HG02981 (cell line): ENCODE measurements around the gene ZNF169.
"Not testable (repeated sequence)": the region's sequence is repeated elsewhere in the genome, so short reads cannot be mapped to it uniquely, and the experiment has no call there.

Experiments
- ATAC-seq: cut with Tn5 transposase; IDR thresholded peaks from one replicate; pipeline ENCODE4 v1.9.1; 2021; ENCODE audit warnings: mild to moderate bottlenecking, moderate library complexity; ENCODE audit not compliant: unreplicated experiment

ZNF169 gene

GRCh38 chr9:94259077-94259862 is at the start of gene ZNF169:
Gene ZNF169, plus strand, starts transcription at chr9:94259298. Its CDS starts 19,515 bp downstream, at chr9:94278813.
- ATAC-seq, result peak; percentile 100

DNA sequence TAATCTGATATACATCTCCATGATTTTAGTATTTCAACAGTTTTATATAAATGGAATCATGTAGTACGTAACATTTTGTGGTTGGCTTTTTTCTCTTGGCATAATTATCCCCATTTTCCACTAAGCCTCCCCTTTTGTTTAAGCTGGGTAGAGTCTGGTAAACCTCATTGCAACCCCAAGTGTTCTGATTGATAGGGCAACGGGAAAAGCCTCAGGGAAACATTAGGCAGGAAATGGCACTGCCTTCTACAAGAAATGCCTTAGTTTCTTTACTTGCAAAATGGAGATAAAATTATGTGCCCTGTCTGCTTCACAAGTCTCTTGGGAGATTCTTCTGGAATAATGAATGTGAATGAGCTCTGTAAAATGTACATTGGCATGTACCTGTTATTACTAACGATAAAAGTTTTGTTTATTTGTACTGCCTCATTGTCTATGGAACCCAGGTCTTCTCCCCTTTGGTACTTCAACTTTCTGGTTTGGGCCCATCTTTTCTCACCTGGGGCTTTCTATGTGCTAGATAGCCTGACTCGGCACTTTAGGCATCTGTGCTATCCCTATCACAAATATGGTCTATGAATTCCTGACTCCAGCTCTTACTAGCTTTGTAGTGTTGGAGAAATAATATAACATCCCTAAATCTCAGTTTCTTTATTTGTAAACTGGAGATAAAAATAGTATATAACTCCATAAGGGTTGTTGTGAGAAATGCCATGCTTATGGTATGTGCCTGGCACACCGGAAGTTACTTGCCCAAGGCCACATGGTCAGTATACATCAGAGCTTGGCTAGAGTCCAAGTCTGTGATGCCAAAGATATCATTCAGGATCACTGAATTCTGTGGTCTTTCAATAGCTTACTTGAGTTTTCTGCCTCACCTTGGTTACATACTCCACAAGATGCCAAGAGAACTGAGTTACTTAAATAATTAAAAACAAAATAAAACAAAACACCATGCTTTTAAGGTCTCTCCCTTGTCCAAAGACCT is 48.2 kb upstream of the ZNF169 start:
- no peak for ATAC-seq

DNA sequence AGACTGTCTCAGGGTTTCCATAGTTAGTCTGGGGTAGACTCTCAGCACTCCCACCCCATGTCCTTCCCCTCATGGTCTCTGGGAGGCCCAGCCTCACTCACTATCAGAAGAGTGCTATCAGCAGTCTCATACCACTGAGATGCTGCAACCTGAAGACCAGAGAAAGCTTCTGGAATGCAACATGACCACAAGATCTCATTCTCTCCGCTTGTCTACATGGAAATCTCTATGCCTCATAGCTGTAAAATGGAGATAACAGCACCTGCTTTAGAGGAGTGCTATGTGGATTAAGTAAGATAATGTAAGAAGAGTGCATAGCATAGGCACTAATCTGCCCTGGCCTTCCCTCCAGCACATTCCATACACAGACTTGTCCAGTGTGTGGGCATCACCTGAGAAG is 47.0 kb upstream of the ZNF169 start:
- no peak for ATAC-seq

DNA sequence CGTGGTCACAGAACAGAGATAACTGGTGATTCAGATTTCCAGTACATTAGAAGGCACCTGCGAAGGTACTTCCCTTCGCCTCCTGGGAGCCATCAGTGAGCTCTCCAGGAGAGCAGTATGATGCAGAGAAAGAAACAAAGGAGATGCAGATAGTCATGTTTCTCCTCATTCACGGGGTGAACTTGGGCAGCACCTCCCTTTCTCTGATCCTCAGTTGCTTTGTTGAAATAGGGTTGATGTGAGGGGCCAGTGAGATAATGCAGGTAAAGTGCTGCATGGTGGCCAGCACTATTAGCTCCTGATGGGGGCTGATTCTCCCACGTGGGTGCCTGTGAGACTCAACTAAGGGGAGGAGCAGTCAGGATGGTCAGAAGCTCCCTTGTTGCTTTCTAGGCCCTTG is 46.6 kb upstream of the ZNF169 start:
- no peak for ATAC-seq

- peak; percentile 73 for ATAC-seq
Measured at GRCh38 chr9:94213511-94214124, 45.5 kb upstream of the ZNF169 start.

DNA sequence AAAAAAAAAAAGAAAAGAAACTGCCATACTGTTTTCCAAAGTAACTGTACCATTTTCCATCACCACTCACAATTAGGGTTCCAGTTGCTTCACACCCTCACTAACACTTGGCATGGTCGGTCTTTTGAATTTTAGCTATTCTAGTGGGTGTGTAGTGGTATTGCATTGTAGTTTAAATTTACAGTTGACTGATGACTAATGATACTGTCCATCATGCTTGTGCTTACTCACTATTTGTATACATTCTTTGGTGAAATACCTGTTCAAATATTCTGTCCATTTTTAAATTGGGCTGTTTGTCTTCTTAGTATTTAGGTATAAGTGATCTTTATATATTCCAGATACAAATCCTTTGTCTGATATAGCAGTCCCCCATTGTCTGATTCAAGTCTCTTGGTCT is 36.2 kb upstream of the ZNF169 start:
- no peak for ATAC-seq

- not testable (repeated sequence) for ATAC-seq
Measured at GRCh38 chr9:94225413-94225812, 33.7 kb upstream of the ZNF169 start.

DNA sequence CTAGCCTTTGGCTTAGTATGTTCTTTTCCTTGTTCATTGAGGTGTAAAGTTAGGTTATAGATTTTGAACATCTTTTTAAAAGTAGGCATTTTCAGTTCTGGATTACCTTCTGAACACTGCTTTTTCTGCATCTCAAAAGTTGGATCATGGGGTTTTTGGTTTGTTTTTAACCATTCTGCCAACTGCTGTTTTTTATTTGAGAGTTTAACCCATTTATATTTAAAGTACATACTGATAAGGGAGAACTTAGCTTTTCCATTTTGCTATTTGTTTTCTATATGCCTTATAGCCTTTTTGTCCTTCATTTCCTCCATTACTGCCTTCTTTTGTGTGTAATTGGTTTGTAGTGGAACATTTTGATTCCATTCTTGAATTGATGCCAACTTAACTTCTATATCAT is 30.5 kb upstream of the ZNF169 start:
- no peak for ATAC-seq

DNA sequence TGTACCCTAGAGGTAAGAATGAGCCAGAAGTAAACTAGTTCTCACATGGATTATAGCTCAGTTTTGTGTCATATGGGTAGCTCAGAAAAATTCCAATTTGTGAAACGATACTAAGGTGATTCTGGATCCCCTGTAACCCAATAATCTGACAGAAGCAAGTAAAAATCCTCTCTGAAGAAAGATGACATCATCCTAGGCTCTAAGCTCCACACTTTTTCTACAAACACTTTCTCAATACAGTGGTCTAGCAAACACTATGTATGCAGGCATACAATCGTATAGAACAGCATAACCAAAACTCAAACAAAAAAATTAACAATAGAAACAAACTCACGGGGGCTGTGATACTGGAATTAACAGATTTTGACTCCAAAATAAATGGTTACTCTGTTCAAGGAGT is 26.7 kb upstream of the ZNF169 start:
- ATAC-seq, result no peak

GRCh38 chr9:94241098-94241497 is 18.0 kb upstream of the ZNF169 start:
- ATAC-seq, result not testable (repeated sequence)

- ATAC-seq, result no peak
Measured at GRCh38 chr9:94245651-94246050, 13.4 kb upstream of the ZNF169 start.

DNA sequence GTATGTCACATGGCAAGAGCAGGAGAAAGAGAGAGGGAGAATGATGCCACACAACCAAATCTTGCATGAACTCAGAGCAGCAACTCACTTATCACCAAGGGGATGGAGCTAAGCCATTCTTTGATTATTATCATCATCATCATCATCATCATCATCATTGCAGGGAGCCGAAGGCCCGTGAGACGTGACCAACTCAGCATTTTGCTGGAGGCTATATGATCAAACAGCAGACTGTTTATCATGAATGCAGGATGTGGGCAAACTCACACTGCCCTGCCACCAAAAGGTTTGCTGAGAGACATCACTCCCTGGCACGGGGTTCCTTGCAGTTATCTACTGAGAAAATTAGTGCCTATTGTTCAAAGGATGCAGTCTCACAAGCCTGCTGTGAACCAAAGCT is 8.6 kb upstream of the ZNF169 start:
- no peak for ATAC-seq

DNA sequence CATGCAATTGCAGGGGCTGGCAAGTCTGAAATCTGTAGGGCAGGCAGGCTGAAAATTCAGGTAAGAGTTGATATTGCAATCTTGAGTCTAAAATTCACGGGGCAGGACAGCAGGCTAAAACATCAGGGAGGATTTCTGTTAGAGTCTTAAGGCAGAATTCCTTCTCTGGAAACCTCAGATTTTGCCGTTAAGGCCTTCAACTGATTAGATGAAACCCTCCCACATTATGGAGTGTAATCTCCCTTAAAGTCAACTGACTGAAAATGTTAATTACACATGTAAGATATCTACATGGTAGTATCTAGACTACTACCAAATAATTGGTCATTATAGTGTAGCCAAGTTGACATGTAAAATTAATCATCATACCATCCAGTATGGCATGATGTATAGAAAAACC is 3.1 kb upstream of the ZNF169 start:
- ATAC-seq, result no peak

- ATAC-seq, result peak; percentile 51
Measured at GRCh38 chr9:94265626-94266402, 6.7 kb downstream of the ZNF169 start.

- no peak for ATAC-seq
Measured at GRCh38 chr9:94269264-94269663, 10.2 kb downstream of the ZNF169 start.

DNA sequence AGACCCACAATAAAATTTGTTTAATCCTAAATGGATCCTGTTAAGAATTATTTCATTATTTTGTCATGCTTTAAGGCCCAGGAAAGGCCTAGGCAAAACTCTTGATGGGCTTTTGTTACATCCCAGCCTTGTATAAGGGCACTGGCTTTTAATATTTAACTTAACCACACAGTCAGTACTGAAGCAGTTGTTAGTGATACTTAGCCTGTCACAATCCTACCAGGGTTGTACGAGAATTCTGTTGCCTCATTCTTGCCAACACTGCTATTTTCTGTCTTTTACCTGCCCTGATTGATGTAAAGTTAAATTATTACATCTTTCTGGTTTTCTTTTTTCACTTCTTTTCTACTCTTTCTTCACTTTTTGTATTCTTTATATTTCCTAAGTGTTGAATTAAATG is 10.9 kb downstream of the ZNF169 start:
- no peak for ATAC-seq

DNA sequence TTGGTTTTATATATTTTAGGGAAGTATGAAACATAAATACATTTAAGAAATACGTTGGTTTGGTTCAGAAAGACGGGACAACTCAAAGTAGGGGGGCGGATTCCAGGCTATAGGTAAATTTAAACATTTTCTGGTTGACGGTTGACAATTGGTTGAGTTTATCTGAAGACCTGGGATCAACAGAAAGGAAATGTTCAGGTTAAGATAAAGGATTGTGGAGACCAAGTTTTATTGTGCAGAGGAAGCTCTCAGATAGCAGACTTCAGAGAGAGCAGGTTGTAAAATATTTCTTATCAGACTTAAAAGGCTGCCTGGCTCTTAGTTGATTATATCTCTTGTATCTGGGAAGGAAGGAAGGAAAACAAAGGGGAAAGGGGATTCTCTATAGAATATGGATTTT is 17.9 kb downstream of the ZNF169 start:
- not testable (repeated sequence) for ATAC-seq

GRCh38 chr9:94277885-94278536 is 18.9 kb downstream of the ZNF169 start:
- no peak for ATAC-seq

GRCh38 chr9:94280409-94280989 is 21.4 kb downstream of the ZNF169 start:
- no peak for ATAC-seq

GRCh38 chr9:94281101-94281500 is 22.0 kb downstream of the ZNF169 start:
- no peak for ATAC-seq
